OCI-LY1 (cell line): Measurements from ENCODE around the gene ACAN.
"Not testable (repeated sequence)": the region's sequence is repeated elsewhere in the genome, so short reads cannot be mapped to it uniquely, and the experiment has no call there.

Experiments
- H2AFZ ChIP-seq: fragments of 200-600 bp; sonication (generic), shearing (Covaris generic); 2 replicates; pipeline ENCODE4 v1.6.0; 2014; ENCODE audit warnings: antibody characterized with exemption, mild to moderate bottlenecking, low read length
- H3F3A ChIP-seq: fragments of 200-600 bp; sonication (generic), shearing (Covaris generic); 2 replicates; pipeline ENCODE4 v1.6.0; 2014; ENCODE audit warnings: mild to moderate bottlenecking, antibody characterized with exemption, low read length, moderate library complexity; ENCODE audit not compliant: insufficient read depth
- H3K27ac ChIP-seq: fragments of 200-600 bp; sonication (generic); 2 replicates; pipeline ENCODE4 v1.5.1; 2014; ENCODE audit warnings: low read length, mixed run types, mild to moderate bottlenecking, low read depth; ENCODE audit not compliant: poor library complexity, severe bottlenecking
- H3K27me3 ChIP-seq: fragments of 200-600 bp; sonication (generic); 2 replicates; pipeline ENCODE4 v1.6.0; 2014; ENCODE audit warnings: antibody characterized with exemption, mild to moderate bottlenecking, low read length, moderate library complexity; ENCODE audit not compliant: insufficient read depth
- H3K36me3 ChIP-seq: fragments of 200-600 bp; sonication (generic); 2 replicates; pipeline ENCODE4 v1.6.1; 2014; ENCODE audit warnings: mild to moderate bottlenecking, antibody characterized with exemption, low read length, moderate library complexity, mixed read lengths; ENCODE audit not compliant: insufficient read depth
- H3K4me1 ChIP-seq: fragments of 200-600 bp; sonication (generic); 2 replicates; pipeline ENCODE4 v1.5.1; 2014; ENCODE audit warnings: mild to moderate bottlenecking, low read length, moderate library complexity; ENCODE audit not compliant: insufficient read depth, severe bottlenecking
- H3K4me2 ChIP-seq: fragments of 200-600 bp; sonication (generic), shearing (Covaris generic); 2 replicates; pipeline ENCODE4 v1.6.1; 2014; ENCODE audit warnings: low read length
- H3K4me3 ChIP-seq: fragments of 200-600 bp; sonication (generic); 2 replicates; pipeline ENCODE4 v1.5.1; 2014; ENCODE audit warnings: low read length, low read depth, mild to moderate bottlenecking, mixed read lengths; ENCODE audit not compliant: poor library complexity, severe bottlenecking
- H3K79me2 ChIP-seq: fragments of 200-600 bp; shearing (Covaris generic); 2 replicates; pipeline ENCODE4 v1.6.1; 2016; ENCODE audit warnings: mixed run types, low read length, mixed read lengths; ENCODE audit not compliant: insufficient read depth
- H3K9ac ChIP-seq: fragments of 200-600 bp; sonication (generic), shearing (Covaris generic); 2 replicates; pipeline ENCODE4 v1.6.1; 2014; ENCODE audit warnings: mild to moderate bottlenecking, low read length, mixed read lengths
- H3K9me2 ChIP-seq: fragments of 200-600 bp; sonication (generic), shearing (Covaris generic); 2 replicates; pipeline ENCODE4 v1.6.1; 2014; ENCODE audit warnings: low read depth, mild to moderate bottlenecking, low read length, mixed read lengths
- H3K9me3 ChIP-seq: fragments of 200-600 bp; shearing (Covaris generic); 2 replicates; pipeline ENCODE4 v1.6.1; 2014; ENCODE audit warnings: low read length, mixed read lengths
- H4K20me1 ChIP-seq: fragments of 200-600 bp; sonication (generic), shearing (Covaris generic); 2 replicates; pipeline ENCODE4 v1.6.0; 2016; ENCODE audit warnings: mild to moderate bottlenecking, low read length; ENCODE audit not compliant: insufficient read depth
- CTCF ChIP-seq: fragments of 200-600 bp; sonication (generic), shearing (Covaris generic); IDR thresholded peaks from 2 replicates; pipeline ENCODE4 v1.5.1; 2017; ENCODE audit warnings: mild to moderate bottlenecking, antibody characterized with exemption, low read length, moderate library complexity, mixed read lengths
- EZH2 ChIP-seq: fragments of 200-600 bp; sonication (generic), shearing (Covaris generic); IDR thresholded peaks from 2 replicates; pipeline ENCODE4 v1.8.0; 2017; ENCODE audit warnings: borderline replicate concordance, mixed run types, mild to moderate bottlenecking, antibody characterized with exemption, low read length, moderate library complexity, mixed read lengths

ACAN gene

DNA sequence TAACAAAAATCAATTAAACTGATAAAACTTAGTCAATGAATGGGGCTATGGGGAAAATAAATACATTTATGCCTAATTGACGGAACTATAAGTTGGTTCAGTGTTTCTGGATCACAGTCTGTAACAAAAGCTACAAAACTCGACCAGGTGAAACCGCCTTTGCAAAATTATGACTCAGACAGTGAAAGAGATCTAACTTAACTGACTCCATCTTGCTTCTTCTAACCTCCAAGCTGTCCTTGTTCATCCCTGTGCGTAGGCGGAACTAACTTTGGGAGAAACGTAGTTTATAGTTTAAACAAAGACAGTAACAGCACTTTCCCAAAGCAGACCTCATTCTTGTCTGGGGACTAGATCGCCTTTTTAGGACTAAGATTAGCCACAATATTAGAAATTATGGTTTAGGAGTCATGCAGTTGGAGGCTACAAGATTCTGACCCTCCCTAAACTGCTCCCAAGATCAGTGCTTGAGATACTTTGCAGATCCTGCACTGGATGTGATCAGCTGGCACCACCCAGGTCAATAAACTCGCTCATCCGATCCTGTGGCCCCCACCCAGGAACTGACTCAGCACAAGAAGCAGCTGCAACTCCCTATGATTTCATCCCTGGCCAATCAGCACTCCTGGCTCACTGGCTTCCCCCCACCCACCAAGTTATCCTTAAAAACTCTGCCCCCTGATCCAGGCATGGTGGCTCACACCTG, 117.1 kb downstream of the ACAN start:
- Histone ChIP-seq H3K9me2 (no peaks in the 10 kb centered on the region), H3K9ac (no peak overlapping the region), H4K20me1 (no peaks in the 10 kb centered on the region), H3K4me3 (no peak overlapping the region), H3K79me2 (no peaks in the 10 kb centered on the region), H3K4me1 (no peaks in the 10 kb centered on the region), H3K36me3 (no peaks in the 10 kb centered on the region), H3K27ac (no peak overlapping the region), H3K4me2 (no peak overlapping the region), H3K27me3 (no peaks in the 10 kb centered on the region), H3F3A (no peaks in the 10 kb centered on the region), H2AFZ (no peak overlapping the region), H3K9me3 (no peaks in the 10 kb centered on the region)
- TF ChIP-seq EZH2 (no peak), CTCF (no peak)

DNA sequence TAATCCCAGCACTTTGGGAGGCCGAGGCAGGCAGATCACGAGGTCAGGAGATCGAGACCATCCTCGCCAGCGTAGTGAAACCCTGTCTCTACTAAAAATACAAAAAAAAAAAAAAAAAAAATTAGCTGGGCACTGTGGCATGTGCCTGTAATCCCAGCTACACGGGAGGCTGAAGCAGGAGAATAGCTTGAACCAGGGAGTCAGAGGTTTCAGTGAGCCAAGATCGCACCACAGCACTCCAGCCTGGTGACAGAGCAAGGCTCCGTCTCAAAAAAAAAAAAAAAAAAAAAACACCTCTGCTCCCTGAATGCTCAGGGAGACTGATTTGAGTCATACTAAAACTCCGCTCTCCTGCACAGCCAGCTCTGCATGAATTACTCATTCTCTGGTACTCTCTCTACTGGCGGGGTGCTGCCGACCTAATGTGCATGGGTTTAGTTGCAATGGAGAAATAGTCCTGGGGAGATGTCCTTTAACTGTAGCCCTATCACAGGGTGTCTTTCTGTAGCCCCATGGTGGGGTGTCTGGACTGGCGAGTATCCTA, 117.7 kb downstream of the ACAN start:
- not testable (repeated sequence) for H3K36me3 ChIP-seq, H3K27ac ChIP-seq, H3F3A ChIP-seq, H3K4me1 ChIP-seq, H3K9me3 ChIP-seq, H3K9ac ChIP-seq, H3K27me3 ChIP-seq, H3K4me2 ChIP-seq, H2AFZ ChIP-seq, H4K20me1 ChIP-seq, H3K4me3 ChIP-seq, H3K79me2 ChIP-seq, H3K9me2 ChIP-seq
